Neural progenitor cell (in vitro differentiated cells): Measurements from ENCODE around the gene IFT172. TPM values are rescaled to one million over a fixed set of nuclear protein-coding genes. Genes with fewer than 3 reads are reported as not detected.

Source experiments
- DNase-seq: peaks from one replicate; pipeline ENCODE4 v3.0.0-alpha.2; 2016; ENCODE audit warnings: low spot score
- H2AFZ ChIP-seq: fragments of 200-600 bp; sonication (generic); replicated peaks from 2 replicates; pipeline ENCODE4 v1.6.1; 2016; ENCODE audit warnings: antibody characterized with exemption
- H3F3A ChIP-seq: fragments of 200-600 bp; sonication (generic); 2 replicates; pipeline ENCODE4 v1.6.1; 2016; ENCODE audit warnings: antibody characterized with exemption, low read depth
- H3K27ac ChIP-seq: fragments of 200-600 bp; sonication (generic); 2 replicates; pipeline ENCODE4 v1.5.1; 2016; ENCODE audit warnings: mild to moderate bottlenecking
- H3K27me3 ChIP-seq: fragments of 200-600 bp; sonication (generic); 2 replicates; pipeline ENCODE4 v1.6.1; 2016; ENCODE audit warnings: mild to moderate bottlenecking, moderate library complexity
- H3K36me3 ChIP-seq: fragments of 200-600 bp; sonication (generic); 2 replicates; pipeline ENCODE4 v1.5.1; 2016
- H3K4me1 ChIP-seq: fragments of 200-600 bp; sonication (generic); 2 replicates; pipeline ENCODE4 v1.6.1; 2016; ENCODE audit warnings: mixed run types
- H3K4me2 ChIP-seq: fragments of 200-600 bp; sonication (generic); 2 replicates; pipeline ENCODE4 v1.6.1; 2016
- H3K4me3 ChIP-seq: fragments of 200-600 bp; sonication (generic); 2 replicates; pipeline ENCODE4 v1.5.1; 2016
- H3K79me2 ChIP-seq: fragments of 200-600 bp; sonication (generic); 2 replicates; pipeline ENCODE4 v1.6.1; 2016; ENCODE audit warnings: low read depth
- H3K9ac ChIP-seq: fragments of 200-600 bp; sonication (generic); 2 replicates; pipeline ENCODE4 v1.6.1; 2016
- H3K9me3 ChIP-seq: fragments of 200-600 bp; sonication (generic); 2 replicates; pipeline ENCODE4 v1.5.1; 2016; ENCODE audit warnings: low read depth
- H4K20me1 ChIP-seq: fragments of 200-600 bp; sonication (generic); 2 replicates; pipeline ENCODE4 v1.6.1; 2016; ENCODE audit warnings: low read depth
- H3K27ac Mint-ChIP-seq: 3 replicates; pipeline ENCODE4 v1.8.0; 2021; ENCODE audit warnings: mixed read lengths
- H3K27me3 Mint-ChIP-seq: 2 replicates; pipeline ENCODE4 v1.8.0; 2022; ENCODE audit warnings: low read depth, mild to moderate bottlenecking, inconsistent platforms, moderate library complexity, mixed read lengths; ENCODE audit not compliant: insufficient read depth
- H3K36me3 Mint-ChIP-seq: 3 replicates; pipeline ENCODE4 v1.8.0; 2021; ENCODE audit warnings: mixed read lengths
- H3K4me1 Mint-ChIP-seq: 3 replicates; pipeline ENCODE4 v1.8.0; 2021; ENCODE audit warnings: mixed read lengths
- H3K4me3 Mint-ChIP-seq: 3 replicates; pipeline ENCODE4 v1.8.0; 2021; ENCODE audit warnings: mild to moderate bottlenecking, moderate library complexity, mixed read lengths
- H3K9me3 Mint-ChIP-seq: 3 replicates; pipeline ENCODE4 v1.8.0; 2020; ENCODE audit warnings: mixed read lengths
- CTCF ChIP-seq: fragments of 200-600 bp; sonication (generic); IDR thresholded peaks from 2 replicates; pipeline ENCODE4 v1.5.1; 2017; ENCODE audit warnings: antibody characterized with exemption, mild to moderate bottlenecking
- EZH2 ChIP-seq: fragments of 200-600 bp; sonication (generic); IDR thresholded peaks from 2 replicates; pipeline ENCODE4 v1.6.1; 2017; ENCODE audit warnings: antibody characterized with exemption, mild to moderate bottlenecking, moderate library complexity
- EZH2phosphoT487 ChIP-seq: fragments of 200-600 bp; sonication (generic); IDR thresholded peaks from 2 replicates; pipeline ENCODE4 v1.6.1; 2017; ENCODE audit warnings: antibody characterized with exemption
- small RNA-seq: library from RNA; depleted of rRNA; stranded (forward); fragments of <200 nt; gene quantifications from one replicate; pipeline ENCODE3, GENCODE V24; 2015
- total RNA-seq: library from RNA; depleted of rRNA; stranded (reverse); fragments of >200 nt; gene quantifications from 2 replicates; pipeline ENCODE4 v1.2.3, GENCODE V29; 2015; ENCODE audit warnings: low replicate concordance

Gene IFT172
- total RNA-seq, 1 donor from 2014 or later = 20.3 TPM

DNA sequence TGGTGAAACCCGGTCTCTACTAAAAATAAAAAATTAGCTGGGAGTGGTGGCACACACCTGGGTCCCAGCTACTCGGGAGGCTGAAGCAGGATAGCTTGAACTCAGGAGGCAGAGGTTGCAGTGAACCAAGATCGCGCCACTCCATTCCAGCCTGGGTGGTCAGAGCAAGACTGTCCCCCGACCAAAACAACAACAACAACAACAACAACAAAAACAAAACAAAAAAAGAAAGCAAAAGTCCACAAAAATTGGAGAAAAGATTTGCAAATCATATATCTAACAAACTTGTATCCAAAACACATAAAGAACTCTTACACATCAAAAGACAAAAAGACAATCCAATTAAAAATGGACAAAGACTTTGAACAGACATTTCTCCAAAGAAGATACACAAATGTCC, 90.6 kb downstream of the IFT172 start:
- Histone ChIP-seq H2AFZ (no peak overlapping the region), H4K20me1 (peaks cover 63% of the 10 kb centered on the region), H3K36me3 (peaks cover 4% of the 10 kb centered on the region), H3K4me3 (no peak overlapping the region), H3K9ac (no peak overlapping the region), H3K4me1 (no peaks in the 10 kb centered on the region), H3K9me3 (no peaks in the 10 kb centered on the region), H3K4me2 (no peak overlapping the region), H3K27me3 (no peaks in the 10 kb centered on the region), H3K79me2 (peaks cover 100% of the 10 kb centered on the region), H3K27ac (no peak overlapping the region), H3F3A (peaks cover 6% of the 10 kb centered on the region)
- TF ChIP-seq EZH2 (no peak), CTCF (no peak), EZH2phosphoT487 (no peak)
- Mint-ChIP-seq H3K27ac (no peak overlapping the region), H3K27me3 (no peaks in the 10 kb centered on the region), H3K4me3 (no peak overlapping the region), H3K9me3 (no peaks in the 10 kb centered on the region), H3K4me1 (peaks cover 14% of the 10 kb centered on the region), H3K36me3 (peaks cover 13% of the 10 kb centered on the region)
- DNase-seq = no peak

Small RNAs within 50 kb of the gene (small RNA-seq; reads per million reads assigned to genes)
- not detected for gene RNU6-986P

Other genes starting within 250 kb of the IFT172 start
- gene SLC30A3, start 226.7 kb downstream of the IFT172 start, total RNA-seq = 0.56 and 1.4 TPM in 2 replicates
- not detected in 2 replicates for gene DNAJC5G, start 214.3 kb downstream of the IFT172 start, total RNA-seq
- 0.12 TPM in 1 of 2 replicates, not detected in the other for gene TRIM54, start 207.3 kb downstream of the IFT172 start, total RNA-seq
- gene UCN, start 181.3 kb downstream of the IFT172 start, total RNA-seq = 0.56 and 1.2 TPM in 2 replicates
- 71.4 and 78.0 TPM in 2 replicates for gene MPV17, start 166.6 kb downstream of the IFT172 start, total RNA-seq
- gene GTF3C2, start 133.0 kb downstream of the IFT172 start, total RNA-seq = 57.3 and 73.9 TPM in 2 replicates
- gene EIF2B4, start 119.4 kb downstream of the IFT172 start, total RNA-seq = 25.5 and 38.2 TPM in 2 replicates
- gene SNX17, start 119.1 kb downstream of the IFT172 start, total RNA-seq = 65.2 and 92.6 TPM in 2 replicates
- gene ZNF513, start 109.0 kb downstream of the IFT172 start, total RNA-seq = 6.1 and 23.2 TPM in 2 replicates
- gene PPM1G, start 80.2 kb downstream of the IFT172 start, total RNA-seq = 114 and 116 TPM in 2 replicates
- 136 and 151 TPM in 2 replicates for gene NRBP1, start 61.1 kb downstream of the IFT172 start, total RNA-seq
- gene KRTCAP3, start 47.4 kb downstream of the IFT172 start, total RNA-seq = 0.88 and 11.4 TPM in 2 replicates
- gene FNDC4, start 5.5 kb upstream of the IFT172 start, total RNA-seq = 6.2 and 18.3 TPM in 2 replicates
- gene GCKR, start 7.1 kb upstream of the IFT172 start, total RNA-seq = 2.2 TPM in 1 of 2 replicates, not detected in the other
- 96.1 and 106 TPM in 2 replicates for gene ZNF512, start 93.3 kb upstream of the IFT172 start, total RNA-seq
- 5.1 and 9.2 TPM in 2 replicates for gene CCDC121, start 139.3 kb upstream of the IFT172 start, total RNA-seq
- 54.9 and 59.2 TPM in 2 replicates for gene GPN1, start 139.3 kb upstream of the IFT172 start, total RNA-seq
- 35.7 and 43.5 TPM in 2 replicates for gene SUPT7L, start 173.9 kb upstream of the IFT172 start, total RNA-seq
- 24.9 and 32.2 TPM in 2 replicates for gene SLC4A1AP, start 174.1 kb upstream of the IFT172 start, total RNA-seq